ENCODE data around the gene FARS2. TPM values are rescaled to one million over a fixed set of nuclear protein-coding genes. Genes with fewer than 3 reads are reported as not detected.
A peak's percentile ranks its signal among the peaks of the same experiment; 100 is the strongest.

Gene FARS2
- total and polyA plus RNA-seq, 9 of the 15 experiments (the other 6 are each of a cell fraction or from before 2014, with no cell fraction given), result 16.5 to 62.2 (median 27.0) TPM

DNA sequence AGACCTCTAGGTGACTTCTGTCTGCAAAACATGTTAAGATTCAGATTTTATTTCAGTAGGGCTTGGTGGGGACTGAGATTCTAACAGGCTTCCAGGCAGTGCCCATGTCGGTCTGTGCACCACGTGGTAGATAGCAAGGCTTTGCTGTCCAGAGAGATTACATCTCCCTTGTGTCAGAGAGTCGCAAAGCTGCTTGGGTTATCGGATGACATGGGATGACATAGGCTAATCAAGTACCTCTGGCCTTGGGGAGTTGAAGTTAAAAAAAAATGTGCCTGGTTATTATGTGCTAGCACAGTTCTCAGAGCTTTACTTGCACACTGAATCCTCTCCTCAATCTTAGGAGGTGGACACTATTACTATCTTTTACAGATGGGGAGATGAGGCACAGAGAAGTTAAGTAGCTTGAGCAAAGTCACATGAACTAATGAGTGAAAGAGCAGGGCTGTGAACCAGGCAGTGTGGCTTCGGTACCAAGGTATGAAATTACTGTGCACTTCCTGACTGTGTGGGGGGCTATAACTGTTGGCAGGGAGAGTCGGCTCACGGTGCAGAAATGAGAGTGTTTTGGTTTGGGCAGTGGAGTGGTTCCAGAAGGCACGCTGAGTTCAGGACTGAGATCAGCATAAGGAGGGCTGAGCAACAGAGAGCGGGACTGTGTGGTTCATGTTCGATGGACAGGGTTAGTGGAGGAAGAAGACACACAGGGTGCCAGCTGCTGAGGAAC is 41.1 kb downstream of the FARS2 start (continued):
- TF ChIP-seq, protein P1, sequence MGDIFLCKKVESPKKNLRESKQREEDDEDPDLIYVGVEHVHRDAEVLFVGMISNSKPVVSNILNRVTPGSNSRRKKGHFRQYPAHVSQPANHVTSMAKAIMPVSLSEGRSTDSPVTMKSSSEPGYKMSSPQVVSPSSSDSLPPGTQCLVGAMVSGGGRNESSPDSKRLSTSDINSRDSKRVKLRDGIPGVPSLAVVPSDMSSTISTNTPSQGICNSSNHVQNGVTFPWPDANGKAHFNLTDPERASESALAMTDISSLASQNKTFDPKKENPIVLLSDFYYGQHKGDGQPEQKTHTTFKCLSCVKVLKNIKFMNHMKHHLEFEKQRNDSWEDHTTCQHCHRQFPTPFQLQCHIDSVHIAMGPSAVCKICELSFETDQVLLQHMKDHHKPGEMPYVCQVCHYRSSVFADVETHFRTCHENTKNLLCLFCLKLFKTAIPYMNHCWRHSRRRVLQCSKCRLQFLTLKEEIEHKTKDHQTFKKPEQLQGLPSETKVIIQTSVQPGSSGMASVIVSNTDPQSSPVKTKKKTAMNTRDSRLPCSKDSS (IDR thresholded peaks at IDR 0.05; ENCODE audit: low read depth, partially characterized antibody), result no peak
- TF ChIP-seq SIN3A (IDR thresholded peaks at IDR 0.05; ENCODE audit: borderline replicate concordance in 2 of 2, control insufficient read depth in 1 of 2, low read depth in 2 of 2, low read length in 2 of 2) (no peak), POLR2H (tag; IDR thresholded peaks at IDR 0.05; ENCODE audit: low read depth) (no peak), ESRRA (IDR thresholded peaks at IDR 0.05; ENCODE audit: borderline replicate concordance, low read depth) (no peak), TEAD2 (tag; IDR thresholded peaks at IDR 0.05) (no peak), CBFB (CRISPR knock-in tag; IDR thresholded peaks at IDR 0.05) (no peak), ZNF274 (IDR thresholded peaks at IDR 0.05; ENCODE audit: borderline replicate concordance, low read depth, low read length) (no peak), RNF2 (IDR thresholded peaks at IDR 0.05) (0 out of 2 replicates have a peak, but pooled peaks have one; percentile 15), NR2C1 (IDR thresholded peaks at IDR 0.05) (no peak), NR2C1 (tag; IDR thresholded peaks at IDR 0.05) (peak; percentile 61), LCOR (CRISPR knock-in tag; IDR thresholded peaks at IDR 0.05) (no peak), MEIS2 (IDR thresholded peaks at IDR 0.05; ENCODE audit: partially characterized antibody) (peak; percentile 65), SRF (CRISPR knock-in tag; IDR thresholded peaks at IDR 0.05) (no peak), NBN (IDR thresholded peaks at IDR 0.05; ENCODE audit: low read depth) (no peak), GTF2E2 (tag; IDR thresholded peaks at IDR 0.05) (no peak), ZNF766 (CRISPR knock-in tag; conservative IDR thresholded peaks at IDR 0.05) (peak; percentile 45; the same call in 1 of the 2 replicates), POLR2AphosphoS2 (IDR thresholded peaks at IDR 0.05; ENCODE audit: low read length) (no peak), NFYB (IDR thresholded peaks at IDR 0.05; ENCODE audit: extremely low read depth, insufficient read length) (no peak), GABPB1 (CRISPR knock-in tag; IDR thresholded peaks at IDR 0.05) (no peak), ATF7 (IDR thresholded peaks at IDR 0.05) (peak; percentile 83), ZBED1 (IDR thresholded peaks at IDR 0.05) (no peak), RBM25 (IDR thresholded peaks at IDR 0.05; ENCODE audit: low read depth, low read length, severe bottlenecking) (no peak), ZNF551 (CRISPR knock-in tag; IDR thresholded peaks at IDR 0.05) (no peak), ZNF354B (CRISPR knock-in tag; IDR thresholded peaks at IDR 0.05) (no peak)
- TF ChIP-seq, protein P2, sequence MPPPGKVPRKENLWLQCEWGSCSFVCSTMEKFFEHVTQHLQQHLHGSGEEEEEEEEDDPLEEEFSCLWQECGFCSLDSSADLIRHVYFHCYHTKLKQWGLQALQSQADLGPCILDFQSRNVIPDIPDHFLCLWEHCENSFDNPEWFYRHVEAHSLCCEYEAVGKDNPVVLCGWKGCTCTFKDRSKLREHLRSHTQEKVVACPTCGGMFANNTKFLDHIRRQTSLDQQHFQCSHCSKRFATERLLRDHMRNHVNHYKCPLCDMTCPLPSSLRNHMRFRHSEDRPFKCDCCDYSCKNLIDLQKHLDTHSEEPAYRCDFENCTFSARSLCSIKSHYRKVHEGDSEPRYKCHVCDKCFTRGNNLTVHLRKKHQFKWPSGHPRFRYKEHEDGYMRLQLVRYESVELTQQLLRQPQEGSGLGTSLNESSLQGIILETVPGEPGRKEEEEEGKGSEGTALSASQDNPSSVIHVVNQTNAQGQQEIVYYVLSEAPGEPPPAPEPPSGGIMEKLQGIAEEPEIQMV (tag; conservative IDR thresholded peaks at IDR 0.05; ENCODE audit: low read depth), result peak; percentile 66
- TF ChIP-seq, protein P3, sequence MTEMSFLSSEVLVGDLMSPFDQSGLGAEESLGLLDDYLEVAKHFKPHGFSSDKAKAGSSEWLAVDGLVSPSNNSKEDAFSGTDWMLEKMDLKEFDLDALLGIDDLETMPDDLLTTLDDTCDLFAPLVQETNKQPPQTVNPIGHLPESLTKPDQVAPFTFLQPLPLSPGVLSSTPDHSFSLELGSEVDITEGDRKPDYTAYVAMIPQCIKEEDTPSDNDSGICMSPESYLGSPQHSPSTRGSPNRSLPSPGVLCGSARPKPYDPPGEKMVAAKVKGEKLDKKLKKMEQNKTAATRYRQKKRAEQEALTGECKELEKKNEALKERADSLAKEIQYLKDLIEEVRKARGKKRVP (CRISPR knock-in tag; IDR thresholded peaks at IDR 0.05), result 0 out of 2 replicates have a peak, but pooled peaks have one; percentile 34
- TF ChIP-seq, protein P4, sequence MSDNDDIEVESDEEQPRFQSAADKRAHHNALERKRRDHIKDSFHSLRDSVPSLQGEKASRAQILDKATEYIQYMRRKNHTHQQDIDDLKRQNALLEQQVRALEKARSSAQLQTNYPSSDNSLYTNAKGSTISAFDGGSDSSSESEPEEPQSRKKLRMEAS (CRISPR knock-in tag; IDR thresholded peaks at IDR 0.05), result no peak
